Measurements from ENCODE around the gene VWA8.
A peak's percentile ranks its signal among the peaks of the same experiment; 100 is the strongest.
"Not testable (repeated sequence)": the region's sequence is repeated elsewhere in the genome, so short reads cannot be mapped to it uniquely, and the experiment has no call there.

VWA8 gene

GRCh38 chr13:41608111-41608838, 352.6 kb downstream of the VWA8 start:
- no peak for DNase-seq

GRCh38 chr13:41606646-41607045, 354.3 kb downstream of the VWA8 start:
- no peak for DNase-seq

- no peak for DNase-seq
These were observed 355.3 kb downstream of the VWA8 start for GRCh38 chr13:41605319-41606285.

- DNase-seq, result peak; percentile 23
These were observed 357.0 kb downstream of the VWA8 start for GRCh38 chr13:41603917-41604316.

- DNase-seq, result no peak
These were observed 359.0 kb downstream of the VWA8 start for GRCh38 chr13:41601718-41602445.

- DNase-seq, result no peak
These were observed 361.3 kb downstream of the VWA8 start for GRCh38 chr13:41599619-41600018.

GRCh38 chr13:41597348-41598041, 363.4 kb downstream of the VWA8 start:
- DNase-seq, result no peak

GRCh38 chr13:41596190-41596589, 364.7 kb downstream of the VWA8 start:
- no peak for DNase-seq

GRCh38 chr13:41595298-41595697, 365.6 kb downstream of the VWA8 start:
- DNase-seq, result no peak

- no peak for DNase-seq
These were observed 370.3 kb downstream of the VWA8 start for GRCh38 chr13:41590643-41591042.

- DNase-seq, result no peak
These were observed 370.8 kb downstream of the VWA8 start for GRCh38 chr13:41590122-41590521.

- no peak for DNase-seq
These were observed 371.5 kb downstream of the VWA8 start for GRCh38 chr13:41589434-41589833.

- peak; percentile 48 for DNase-seq
These were observed 372.0 kb downstream of the VWA8 start for GRCh38 chr13:41588899-41589298.

- DNase-seq, result no peak
These were observed 372.5 kb downstream of the VWA8 start for GRCh38 chr13:41588448-41588847.

- peak; percentile 18 for DNase-seq
These were observed 373.4 kb downstream of the VWA8 start for GRCh38 chr13:41587490-41587889.

GRCh38 chr13:41586216-41586615, 374.7 kb downstream of the VWA8 start:
- DNase-seq, result no peak

- no peak for DNase-seq
These were observed 378.9 kb downstream of the VWA8 start for GRCh38 chr13:41582027-41582463.

- no peak for DNase-seq
These were observed 380.6 kb downstream of the VWA8 start for GRCh38 chr13:41580345-41580744.

GRCh38 chr13:41579881-41580280, 381.0 kb downstream of the VWA8 start:
- no peak for DNase-seq

GRCh38 chr13:41579168-41579567, 381.7 kb downstream of the VWA8 start:
- no peak for DNase-seq

- DNase-seq, result no peak
These were observed 382.5 kb downstream of the VWA8 start for GRCh38 chr13:41578371-41578770.

- no peak for DNase-seq
These were observed 383.5 kb downstream of the VWA8 start for GRCh38 chr13:41577436-41577835.

GRCh38 chr13:41573640-41574039, 387.3 kb downstream of the VWA8 start:
- DNase-seq, result not testable (repeated sequence)

Measured in CD4-positive, alpha-beta T cell treated with Interleukin-4 for 4 hours (primary cell).